Nephron (organoid): ENCODE results near the gene KIAA0753.

Source experiments
- H3K27ac Mint-ChIP-seq, 3 experiments: 2 replicates each; pipeline ENCODE4 v1.8.0; 2020; ENCODE audit warnings: mixed read lengths in 3 of 3, mild to moderate bottlenecking in 2 of 3, moderate library complexity in 1 of 3
- H3K27me3 Mint-ChIP-seq: 2 replicates; pipeline ENCODE4 v1.8.0; 2021; ENCODE audit warnings: low read depth, mild to moderate bottlenecking, moderate library complexity, mixed read lengths
- H3K36me3 Mint-ChIP-seq: 2 replicates; pipeline ENCODE4 v1.8.0; 2020; ENCODE audit warnings: low read depth, mixed read lengths
- H3K4me1 Mint-ChIP-seq: 2 replicates; pipeline ENCODE4 v1.8.0; 2020; ENCODE audit warnings: mixed read lengths
- H3K4me3 Mint-ChIP-seq, 3 experiments: 2 replicates each; pipeline ENCODE4 v1.8.0; 2020; ENCODE audit warnings: mild to moderate bottlenecking in 3 of 3, mixed read lengths in 3 of 3, moderate library complexity in 2 of 3
- H3K9me3 Mint-ChIP-seq: 2 replicates; pipeline ENCODE4 v1.8.0; 2020; ENCODE audit warnings: mixed read lengths
- TF ChIP-seq, protein P1 (sequence below), 3 experiments: fragments of 200-600 bp; sonication (generic); IDR thresholded peaks; one replicate each; pipeline ENCODE4 v1.5.0; 2021; ENCODE audit warnings: antibody characterized with exemption in 3 of 3; ENCODE audit not compliant: unreplicated experiment in 3 of 3

Gene KIAA0753

DNA sequence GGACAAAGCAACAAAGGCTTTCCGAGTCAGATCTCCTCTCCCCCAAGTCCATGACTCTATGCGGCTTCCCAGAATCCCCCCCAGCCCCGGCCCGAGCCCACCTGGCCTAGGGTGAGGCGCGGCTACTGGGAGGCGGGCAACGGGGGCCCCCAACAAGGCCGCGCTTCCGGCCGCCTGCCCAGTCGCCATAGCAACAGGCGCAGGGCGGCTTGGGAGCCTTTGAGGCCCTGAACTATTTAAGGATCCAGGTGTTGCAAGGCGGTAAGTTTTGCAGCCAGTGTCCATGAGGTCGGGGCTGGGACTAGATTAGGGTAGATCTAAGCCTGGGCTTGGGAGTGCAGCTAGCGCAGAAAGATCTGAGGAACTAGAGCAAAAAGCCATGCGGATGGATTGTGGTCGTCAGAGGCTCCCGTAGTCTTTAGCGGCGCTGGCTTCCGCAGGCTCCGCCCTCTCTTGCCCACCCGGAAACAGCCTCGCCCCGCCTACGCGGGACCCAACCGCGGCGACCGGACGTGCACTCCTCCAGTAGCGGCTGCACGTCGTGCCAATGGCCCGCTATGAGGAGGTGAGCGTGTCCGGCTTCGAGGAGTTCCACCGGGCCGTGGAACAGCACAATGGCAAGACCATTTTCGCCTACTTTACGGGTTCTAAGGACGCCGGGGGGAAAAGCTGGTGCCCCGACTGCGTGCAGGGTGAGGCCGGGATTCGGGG is at the start of gene KIAA0753, which contains the start of gene TXNDC17:
Gene KIAA0753 (minus strand): TSS at position 176 of the 711 bp plus-strand sequence. CDS start 5,608 bp downstream, outside the sequence.
Gene TXNDC17 (plus strand): TSS at position 525 of the 711 bp plus-strand sequence. CDS start 23 bp downstream, at position 548.
- Mint-ChIP-seq H3K4me1 (peaks cover 26% of the 10 kb centered on the region), H3K9me3 (no peaks in the 10 kb centered on the region), H3K4me3 (peak within 1 kb of the TSS; percentile 95 to 98 (median 96)), H3K27me3 (no peaks in the 10 kb centered on the region), H3K36me3 (peaks cover 15% of the 10 kb centered on the region), H3K27ac (peak within 1 kb of the TSS; percentile 99 to 100 (median 99))
- TF ChIP-seq, protein P1, sequence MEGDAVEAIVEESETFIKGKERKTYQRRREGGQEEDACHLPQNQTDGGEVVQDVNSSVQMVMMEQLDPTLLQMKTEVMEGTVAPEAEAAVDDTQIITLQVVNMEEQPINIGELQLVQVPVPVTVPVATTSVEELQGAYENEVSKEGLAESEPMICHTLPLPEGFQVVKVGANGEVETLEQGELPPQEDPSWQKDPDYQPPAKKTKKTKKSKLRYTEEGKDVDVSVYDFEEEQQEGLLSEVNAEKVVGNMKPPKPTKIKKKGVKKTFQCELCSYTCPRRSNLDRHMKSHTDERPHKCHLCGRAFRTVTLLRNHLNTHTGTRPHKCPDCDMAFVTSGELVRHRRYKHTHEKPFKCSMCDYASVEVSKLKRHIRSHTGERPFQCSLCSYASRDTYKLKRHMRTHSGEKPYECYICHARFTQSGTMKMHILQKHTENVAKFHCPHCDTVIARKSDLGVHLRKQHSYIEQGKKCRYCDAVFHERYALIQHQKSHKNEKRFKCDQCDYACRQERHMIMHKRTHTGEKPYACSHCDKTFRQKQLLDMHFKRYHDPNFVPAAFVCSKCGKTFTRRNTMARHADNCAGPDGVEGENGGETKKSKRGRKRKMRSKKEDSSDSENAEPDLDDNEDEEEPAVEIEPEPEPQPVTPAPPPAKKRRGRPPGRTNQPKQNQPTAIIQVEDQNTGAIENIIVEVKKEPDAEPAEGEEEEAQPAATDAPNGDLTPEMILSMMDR (IDR thresholded peaks at IDR 0.05; ENCODE audit: unreplicated experiment in 3 of 3) = no peak

- no peaks in the 10 kb centered on the region for H3K36me3 Mint-ChIP-seq
- no peaks in the 10 kb centered on the region for H3K9me3 Mint-ChIP-seq
- TF ChIP-seq, protein P1 (IDR thresholded peaks at IDR 0.05; ENCODE audit: unreplicated experiment in 3 of 3) = no peak
- H3K27me3 Mint-ChIP-seq = peaks cover 39% of the 10 kb centered on the region
- H3K4me3 Mint-ChIP-seq = no peak overlapping the region
- H3K27ac Mint-ChIP-seq = no peak overlapping the region
- H3K4me1 Mint-ChIP-seq = no peaks in the 10 kb centered on the region
Measured at GRCh38 chr17:6688944-6689343, 48.4 kb upstream of the KIAA0753 start.

- H3K36me3 Mint-ChIP-seq = no peaks in the 10 kb centered on the region
- no peaks in the 10 kb centered on the region for H3K4me1 Mint-ChIP-seq
- peaks cover 21% of the 10 kb centered on the region for H3K27me3 Mint-ChIP-seq
- no peaks in the 10 kb centered on the region for H3K9me3 Mint-ChIP-seq
- no peak overlapping the region for H3K27ac Mint-ChIP-seq
- H3K4me3 Mint-ChIP-seq = no peak overlapping the region
- TF ChIP-seq, protein P1 (IDR thresholded peaks at IDR 0.05; ENCODE audit: unreplicated experiment in 3 of 3) = no peak
Measured at GRCh38 chr17:6686026-6686425, 45.5 kb upstream of the KIAA0753 start.

DNA sequence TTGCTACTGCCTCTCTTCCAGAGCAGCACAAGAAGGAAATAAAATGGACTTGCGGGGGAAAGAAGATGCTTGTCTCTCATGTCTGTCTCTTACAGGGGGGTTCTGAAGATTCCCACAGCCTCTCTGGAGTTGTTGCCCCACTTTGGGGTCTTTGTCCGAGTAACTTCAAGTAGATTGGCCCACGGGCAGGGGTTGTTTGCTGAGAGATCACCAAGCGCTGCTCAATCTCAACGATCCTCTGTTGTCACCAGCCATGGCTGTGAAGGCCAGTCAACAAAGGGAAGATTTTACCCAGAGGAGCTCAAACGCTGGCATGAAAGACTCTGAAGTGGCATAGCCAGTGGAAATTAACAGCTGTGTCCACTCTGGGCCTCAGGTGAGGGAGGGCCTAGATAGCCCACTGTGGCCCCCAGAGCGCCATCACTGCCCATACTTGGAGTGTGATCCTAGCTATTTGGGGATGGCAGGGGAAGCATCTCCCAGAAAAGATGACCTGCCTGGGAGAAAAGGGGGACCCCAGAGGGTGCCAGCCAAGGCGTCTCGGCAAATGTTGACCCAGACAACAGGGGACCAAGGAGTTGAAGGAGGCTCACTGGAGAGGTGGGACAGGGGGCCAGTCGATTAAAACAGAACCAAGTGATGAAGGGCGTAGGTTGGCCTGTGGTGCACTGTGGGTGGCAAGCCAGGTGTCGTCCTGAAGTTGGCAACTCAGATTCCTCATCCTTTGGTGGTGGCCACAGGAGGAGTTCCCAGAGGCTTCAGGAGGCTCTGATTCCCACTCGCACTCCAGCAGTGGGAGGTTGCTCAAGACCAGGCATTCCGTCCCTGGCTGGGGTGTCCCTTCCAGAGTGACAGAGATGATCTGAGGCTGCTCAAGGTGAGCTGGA is 44.6 kb upstream of the KIAA0753 start:
- Mint-ChIP-seq H3K27ac (no peak overlapping the region), H3K4me3 (no peak overlapping the region), H3K9me3 (no peaks in the 10 kb centered on the region), H3K27me3 (peaks cover 23% of the 10 kb centered on the region), H3K4me1 (no peaks in the 10 kb centered on the region), H3K36me3 (no peaks in the 10 kb centered on the region)
- TF ChIP-seq, protein P1 (IDR thresholded peaks at IDR 0.05; ENCODE audit: unreplicated experiment in 3 of 3) = no peak

- no peak overlapping the region for H3K27ac Mint-ChIP-seq
- peaks cover 27% of the 10 kb centered on the region for H3K27me3 Mint-ChIP-seq
- no peaks in the 10 kb centered on the region for H3K9me3 Mint-ChIP-seq
- TF ChIP-seq, protein P1 (IDR thresholded peaks at IDR 0.05; ENCODE audit: unreplicated experiment in 3 of 3) = no peak
- no peak overlapping the region for H3K4me3 Mint-ChIP-seq
- H3K4me1 Mint-ChIP-seq = no peaks in the 10 kb centered on the region
- no peaks in the 10 kb centered on the region for H3K36me3 Mint-ChIP-seq
Measured at GRCh38 chr17:6684460-6684783, 43.9 kb upstream of the KIAA0753 start.
